GM19193 (cell line): ENCODE measurements around the gene ADCY5.

ENCODE experiments used
- POLR2A ChIP-seq: IDR thresholded peaks from 4 replicates; pipeline ENCODE4 v1.6.1; 2011; ENCODE audit not compliant: insufficient read depth, insufficient read length; ENCODE audit errors: extremely low read depth

The ADCY5 gene

GRCh38 chr3:123236902-123237301, 212.0 kb downstream of the ADCY5 start:
- TF ChIP-seq POLR2A = no peak
